Dendritic cell treated with granulocyte-macrophage colony-stimulating factor and Interleukin-4, amounts not matched to agents 40 ng/mL and 50 ng/mL, for 4 days (primary cell): Measurements from ENCODE around the gene STXBP5L.
"Not testable (repeated sequence)": the region's sequence is repeated elsewhere in the genome, so short reads cannot be mapped to it uniquely, and the experiment has no call there.

ENCODE experiments used
- H3K27ac Mint-ChIP-seq: one replicate; pipeline ENCODE4 v1.8.0; 2022; ENCODE audit warnings: mild to moderate bottlenecking, mixed read lengths
- H3K27me3 Mint-ChIP-seq: one replicate; pipeline ENCODE4 v1.8.0; 2022; ENCODE audit warnings: mild to moderate bottlenecking, mixed read lengths
- H3K36me3 Mint-ChIP-seq: one replicate; pipeline ENCODE4 v1.8.0; 2022; ENCODE audit warnings: low read depth, mixed read lengths
- H3K4me1 Mint-ChIP-seq: one replicate; pipeline ENCODE4 v1.8.0; 2022; ENCODE audit warnings: low read depth, mixed read lengths
- H3K4me3 Mint-ChIP-seq: one replicate; pipeline ENCODE4 v1.8.0; 2022; ENCODE audit warnings: mild to moderate bottlenecking, moderate library complexity, mixed read lengths
- H3K9me3 Mint-ChIP-seq: one replicate; pipeline ENCODE4 v1.8.0; 2022; ENCODE audit warnings: mixed read lengths
- intact Hi-C: fragments of 100-400 bp; cut with micrococcal nuclease; formaldehyde crosslinking; loops from one replicate; pipeline ENCODE4 v1.15.0; 2022

The STXBP5L gene

DNA sequence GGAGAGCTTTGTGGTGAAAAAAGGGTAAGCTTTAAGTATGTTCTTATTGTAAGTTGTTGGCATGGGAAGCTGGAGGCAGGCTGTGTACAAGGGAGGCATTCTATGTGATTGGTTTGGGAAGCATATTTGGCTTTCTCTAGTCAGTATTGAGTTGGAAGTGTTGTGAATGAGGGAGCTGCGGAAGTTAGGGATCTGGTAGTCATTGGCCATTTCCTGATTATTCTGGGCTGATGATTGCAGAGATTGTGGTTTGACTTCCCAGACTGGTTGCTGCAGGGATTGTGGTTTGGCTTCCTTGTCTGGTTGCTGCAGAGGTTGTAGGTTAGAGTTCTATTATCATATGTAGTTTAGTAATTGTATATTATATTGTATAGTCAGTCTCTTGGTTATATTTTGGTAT is 21.0 kb downstream of the STXBP5L start:
- intact Hi-C loops, result no loop called here
- Mint-ChIP-seq H3K4me3 (no peak overlapping the region), H3K36me3 (no peaks in the 10 kb centered on the region), H3K4me1 (no peaks in the 10 kb centered on the region), H3K27ac (no peak overlapping the region), H3K9me3 (peaks cover 53% of the 10 kb centered on the region), H3K27me3 (no peaks in the 10 kb centered on the region)

DNA sequence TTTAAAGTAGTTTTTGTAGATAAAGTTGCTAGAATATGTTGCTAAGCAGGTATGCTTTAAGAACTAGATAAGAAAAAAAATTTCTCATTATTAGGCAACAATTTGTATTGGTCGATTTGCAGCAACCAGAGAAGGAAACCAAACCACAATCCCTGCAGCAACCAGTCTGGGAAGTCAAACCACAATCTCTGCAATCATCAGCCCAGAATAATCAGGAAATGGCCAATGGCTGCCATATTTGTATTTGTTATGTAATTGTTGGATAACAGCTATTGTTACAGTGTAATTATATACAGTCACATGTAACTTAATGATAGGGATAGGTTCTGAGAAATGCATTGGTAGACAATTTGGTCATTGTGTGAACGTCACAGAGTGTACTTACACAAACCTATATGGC is 23.6 kb downstream of the STXBP5L start:
- Mint-ChIP-seq H3K27me3 (no peaks in the 10 kb centered on the region), H3K4me3 (no peak overlapping the region), H3K36me3 (no peaks in the 10 kb centered on the region), H3K9me3 (peaks cover 36% of the 10 kb centered on the region), H3K27ac (no peak overlapping the region), H3K4me1 (no peaks in the 10 kb centered on the region)
- intact Hi-C loops, result no loop called here

DNA sequence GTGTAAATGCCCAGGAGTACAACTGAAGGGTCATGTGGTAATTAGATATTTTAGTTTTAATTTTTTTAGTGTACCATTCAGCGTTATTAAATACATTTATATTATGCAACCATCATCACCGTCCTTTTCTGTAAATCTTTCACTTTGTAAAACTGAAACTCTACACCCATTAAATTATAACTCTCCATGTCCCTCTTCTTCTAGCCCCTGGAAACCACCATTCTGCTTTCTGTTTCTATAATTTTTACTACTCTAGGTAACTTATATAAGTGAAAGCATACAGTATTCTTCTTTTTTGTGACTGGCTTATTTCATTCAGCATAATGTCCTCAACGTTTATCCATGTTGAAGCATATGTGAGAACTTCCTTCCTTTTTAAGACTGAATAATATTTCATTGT is 48.1 kb downstream of the STXBP5L start:
- intact Hi-C loops, result no loop called here
- Mint-ChIP-seq H3K4me3 (no peak overlapping the region), H3K4me1 (no peaks in the 10 kb centered on the region), H3K36me3 (no peaks in the 10 kb centered on the region), H3K27me3 (no peaks in the 10 kb centered on the region), H3K27ac (no peak overlapping the region), H3K9me3 (peaks cover 21% of the 10 kb centered on the region)

DNA sequence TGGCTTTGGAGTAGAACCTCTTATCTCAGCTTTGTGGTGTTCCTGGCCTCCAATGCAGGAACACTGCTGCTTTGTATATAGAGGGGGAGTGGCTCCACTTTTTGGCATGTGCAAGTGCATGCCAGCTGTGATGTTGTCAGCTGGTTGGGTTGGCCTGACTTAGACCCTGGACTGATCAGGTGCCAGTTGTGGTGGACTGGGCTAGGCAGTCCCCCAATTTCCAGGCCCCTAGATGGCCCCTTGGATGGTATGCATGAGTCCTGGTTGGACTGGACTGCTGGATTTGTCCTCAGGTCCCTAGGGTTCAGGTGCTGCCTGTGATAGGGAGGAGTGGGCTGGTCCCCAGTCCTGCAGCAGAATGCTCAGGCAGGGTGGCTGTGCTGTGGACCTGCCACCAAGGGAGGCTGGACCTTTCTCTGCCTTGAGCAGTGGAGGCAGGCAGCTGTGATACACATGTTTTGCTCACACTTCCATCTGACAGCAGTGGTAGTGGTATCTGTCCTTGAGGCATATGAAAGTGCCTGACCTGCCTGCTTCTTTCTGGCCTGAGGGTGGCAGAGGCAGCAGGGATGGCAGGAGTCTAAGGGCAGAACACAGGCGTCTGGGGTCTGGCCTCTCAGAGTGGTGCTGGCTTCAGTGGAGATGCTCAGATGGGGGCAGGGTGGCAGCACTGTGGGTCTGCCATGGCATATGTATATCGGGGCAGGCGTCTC is 74.8 kb downstream of the STXBP5L start:
- Mint-ChIP-seq H3K4me1 (no peaks in the 10 kb centered on the region), H3K27me3 (no peaks in the 10 kb centered on the region), H3K36me3 (no peaks in the 10 kb centered on the region), H3K27ac (no peak overlapping the region), H3K4me3 (no peak overlapping the region), H3K9me3 (peaks cover 93% of the 10 kb centered on the region)
- intact Hi-C loops, result no loop called here

DNA sequence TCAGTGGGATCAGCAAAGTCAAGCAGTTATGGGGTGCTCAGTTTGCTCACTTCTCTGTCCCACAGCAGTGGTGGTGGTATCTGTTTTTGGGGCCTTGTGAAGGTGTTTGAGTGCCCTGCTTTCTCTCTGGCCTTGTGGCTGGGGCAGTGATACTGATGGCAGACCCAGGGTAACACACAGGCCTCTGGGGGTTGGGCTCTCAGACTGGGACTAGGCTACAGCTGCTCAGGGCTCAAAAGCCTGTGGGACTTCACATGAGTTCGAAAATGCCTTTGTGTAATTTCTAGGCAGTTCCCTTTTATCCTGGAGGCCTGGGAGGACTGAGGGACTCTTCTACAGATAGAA is 75.3 kb downstream of the STXBP5L start:
- Mint-ChIP-seq H3K9me3 (peaks cover 88% of the 10 kb centered on the region), H3K36me3 (no peaks in the 10 kb centered on the region), H3K27me3 (no peaks in the 10 kb centered on the region), H3K4me1 (no peaks in the 10 kb centered on the region), H3K27ac (no peak overlapping the region), H3K4me3 (no peak overlapping the region)
- intact Hi-C loops, result no loop called here

DNA sequence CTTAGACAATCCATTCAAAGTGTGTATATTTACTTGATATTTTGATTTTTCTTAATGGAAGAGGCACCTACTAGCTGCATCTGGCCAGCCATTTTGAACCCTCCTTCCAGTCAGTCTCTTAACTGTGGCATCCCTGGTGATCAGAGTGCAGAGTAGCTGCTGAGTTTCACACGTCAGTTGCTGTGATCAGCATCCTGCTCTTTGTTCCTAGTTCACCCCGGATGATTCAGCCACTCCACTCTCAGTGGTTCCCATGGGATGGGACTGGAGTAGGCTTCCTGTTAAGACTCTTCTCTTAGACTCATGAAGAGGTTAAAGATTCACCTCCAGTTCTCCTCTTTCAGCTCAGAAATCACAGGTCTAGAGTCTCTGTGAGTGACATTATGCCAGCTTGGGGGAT is 75.8 kb downstream of the STXBP5L start:
- intact Hi-C loops, result no loop called here
- H3K9me3 Mint-ChIP-seq, result peaks cover 86% of the 10 kb centered on the region
- no peaks in the 10 kb centered on the region for H3K36me3 Mint-ChIP-seq
- no peak overlapping the region for H3K4me3 Mint-ChIP-seq
- no peaks in the 10 kb centered on the region for H3K27me3 Mint-ChIP-seq
- H3K4me1 Mint-ChIP-seq, result no peaks in the 10 kb centered on the region
- H3K27ac Mint-ChIP-seq, result no peak overlapping the region

DNA sequence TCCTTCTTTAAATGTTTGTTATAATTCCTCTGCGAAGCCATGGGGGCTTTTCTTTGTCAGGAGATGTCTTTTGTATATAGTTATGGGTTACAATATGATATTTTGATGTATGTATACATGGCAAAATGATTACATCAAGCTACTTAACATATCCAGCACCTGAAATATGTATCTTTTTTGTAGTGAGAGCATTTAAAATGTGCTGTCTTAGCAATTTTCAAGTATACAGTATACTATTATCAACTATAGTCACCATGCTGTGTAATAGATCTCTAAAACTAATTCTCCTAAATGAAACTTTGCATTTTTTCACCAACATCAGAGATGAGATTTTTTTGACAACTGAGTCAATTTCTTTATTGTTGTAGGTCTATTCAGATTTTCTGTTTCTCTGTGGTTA is 77.2 kb downstream of the STXBP5L start:
- Mint-ChIP-seq H3K36me3 (no peaks in the 10 kb centered on the region), H3K4me3 (no peak overlapping the region), H3K4me1 (no peaks in the 10 kb centered on the region), H3K27ac (no peak overlapping the region), H3K9me3 (peaks cover 83% of the 10 kb centered on the region), H3K27me3 (no peaks in the 10 kb centered on the region)
- intact Hi-C loops, result no loop called here

DNA sequence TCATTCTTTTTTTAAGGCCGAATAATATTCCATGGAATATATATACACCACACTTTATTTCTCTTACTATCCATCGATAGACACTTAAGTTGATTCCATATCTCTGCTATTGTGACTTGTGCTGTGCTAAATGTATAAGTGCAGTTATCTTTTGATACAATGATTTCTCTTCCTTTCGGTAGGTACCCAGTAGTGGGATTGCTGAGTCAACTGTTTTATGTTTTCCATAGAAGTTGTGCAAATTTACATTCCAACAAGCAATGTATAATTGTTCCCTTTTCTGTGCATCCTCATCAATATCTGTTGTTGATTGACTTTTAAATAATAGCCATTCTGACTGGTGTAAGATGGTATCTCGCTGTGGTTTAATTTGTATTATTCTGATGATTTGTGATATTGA is 81.0 kb downstream of the STXBP5L start:
- no peaks in the 10 kb centered on the region for H3K36me3 Mint-ChIP-seq
- no peaks in the 10 kb centered on the region for H3K4me1 Mint-ChIP-seq
- no peak overlapping the region for H3K4me3 Mint-ChIP-seq
- intact Hi-C loops, result no loop called here
- no peak overlapping the region for H3K27ac Mint-ChIP-seq
- no peaks in the 10 kb centered on the region for H3K27me3 Mint-ChIP-seq
- peaks cover 46% of the 10 kb centered on the region for H3K9me3 Mint-ChIP-seq

DNA sequence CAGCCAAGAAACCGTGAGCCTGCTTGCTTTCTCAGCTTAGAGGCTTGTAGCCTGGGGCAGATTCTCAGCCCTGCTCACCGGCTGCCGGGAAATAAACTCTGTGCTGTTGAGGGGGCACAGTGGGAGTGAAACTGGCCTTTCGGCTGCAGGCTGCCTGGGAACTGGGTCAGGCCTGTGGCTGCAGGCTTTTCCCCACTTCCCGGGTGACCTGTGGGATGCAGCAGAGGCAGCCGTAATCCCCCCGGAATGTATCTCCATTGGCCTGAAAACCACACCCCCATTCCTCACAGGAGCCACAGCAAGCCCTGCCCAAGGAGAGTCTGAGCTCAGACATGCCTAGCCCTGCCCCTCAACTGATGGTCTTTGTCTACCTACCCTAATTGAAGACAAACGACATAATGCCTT is 110.9 kb downstream of the STXBP5L start:
- no peaks in the 10 kb centered on the region for H3K4me1 Mint-ChIP-seq
- no peak overlapping the region for H3K27ac Mint-ChIP-seq
- H3K36me3 Mint-ChIP-seq, result no peaks in the 10 kb centered on the region
- H3K4me3 Mint-ChIP-seq, result no peak overlapping the region
- intact Hi-C loops, result no loop called here
- H3K27me3 Mint-ChIP-seq, result no peaks in the 10 kb centered on the region
- H3K9me3 Mint-ChIP-seq, result peaks cover 57% of the 10 kb centered on the region

DNA sequence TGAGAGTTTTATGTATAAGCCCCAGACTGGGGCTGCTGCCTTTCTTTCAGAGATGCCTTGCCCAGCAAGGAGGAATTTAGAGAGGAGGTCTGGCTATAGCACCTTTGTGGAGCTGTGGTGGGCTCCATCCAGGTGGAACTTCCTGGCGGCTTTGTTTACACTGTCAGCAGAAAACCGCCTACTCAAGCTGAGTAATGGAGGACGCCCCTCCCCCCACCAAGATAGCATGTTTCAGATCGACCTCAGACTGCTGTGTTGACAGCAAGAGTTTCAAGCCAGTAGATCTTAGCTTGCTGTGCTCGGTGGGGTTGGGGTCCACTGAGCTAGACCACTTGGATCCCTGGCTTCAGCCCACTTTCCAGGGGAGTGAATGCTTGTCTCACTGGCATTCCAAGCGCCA is 155.6 kb downstream of the STXBP5L start:
- intact Hi-C loops, result no loop called here
- Mint-ChIP-seq H3K36me3 (no peaks in the 10 kb centered on the region), H3K27ac (no peak overlapping the region), H3K4me3 (no peak overlapping the region), H3K9me3 (peaks cover 16% of the 10 kb centered on the region), H3K4me1 (no peaks in the 10 kb centered on the region), H3K27me3 (no peaks in the 10 kb centered on the region)

DNA sequence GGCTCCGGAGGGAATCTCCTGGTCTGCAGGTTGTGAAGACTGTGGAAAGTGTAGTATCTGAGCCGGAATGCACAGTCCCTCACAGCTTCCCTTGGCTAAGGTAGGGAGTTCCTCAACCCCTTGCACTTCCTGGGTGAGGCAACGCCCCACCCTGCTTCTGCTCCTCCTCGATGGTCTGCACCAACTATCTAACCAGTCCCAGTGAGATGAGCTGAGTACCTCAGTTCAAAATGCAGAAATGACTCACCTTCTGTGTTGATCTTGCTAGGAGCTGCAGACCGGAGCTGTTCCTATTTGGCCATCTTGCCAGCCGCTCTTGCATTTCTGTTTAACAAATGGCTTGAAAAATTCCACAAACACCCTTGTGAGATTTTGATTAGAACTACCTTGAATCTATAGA is 156.1 kb downstream of the STXBP5L start:
- no peak overlapping the region for H3K4me3 Mint-ChIP-seq
- no peaks in the 10 kb centered on the region for H3K4me1 Mint-ChIP-seq
- no peaks in the 10 kb centered on the region for H3K36me3 Mint-ChIP-seq
- intact Hi-C loops, result no loop called here
- H3K27ac Mint-ChIP-seq, result no peak overlapping the region
- peaks cover 16% of the 10 kb centered on the region for H3K9me3 Mint-ChIP-seq
- no peaks in the 10 kb centered on the region for H3K27me3 Mint-ChIP-seq

DNA sequence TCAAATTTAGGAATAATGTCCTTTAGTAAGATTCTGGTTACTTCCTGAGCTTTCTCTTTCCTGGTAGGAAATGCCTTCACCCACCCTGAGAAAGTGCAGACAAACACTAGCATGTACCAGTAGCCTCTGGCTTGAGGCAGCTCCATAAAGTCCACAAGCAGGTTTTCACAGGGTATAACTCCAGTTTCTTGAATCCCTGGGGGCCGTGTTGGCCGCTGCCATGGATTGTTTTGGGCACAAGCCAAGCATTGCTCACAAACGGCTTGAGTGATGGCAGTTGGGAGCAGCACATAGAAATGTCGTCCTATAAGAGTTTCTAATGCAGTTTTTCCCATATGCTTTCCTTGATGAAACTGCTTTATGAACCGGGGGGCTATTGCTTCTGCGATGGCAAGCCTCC is 164.1 kb downstream of the STXBP5L start:
- intact Hi-C loops, result no loop called here
- Mint-ChIP-seq H3K27me3 (no peaks in the 10 kb centered on the region), H3K9me3 (peaks cover 38% of the 10 kb centered on the region), H3K4me3 (no peak overlapping the region), H3K36me3 (no peaks in the 10 kb centered on the region), H3K27ac (no peak overlapping the region), H3K4me1 (no peaks in the 10 kb centered on the region)

DNA sequence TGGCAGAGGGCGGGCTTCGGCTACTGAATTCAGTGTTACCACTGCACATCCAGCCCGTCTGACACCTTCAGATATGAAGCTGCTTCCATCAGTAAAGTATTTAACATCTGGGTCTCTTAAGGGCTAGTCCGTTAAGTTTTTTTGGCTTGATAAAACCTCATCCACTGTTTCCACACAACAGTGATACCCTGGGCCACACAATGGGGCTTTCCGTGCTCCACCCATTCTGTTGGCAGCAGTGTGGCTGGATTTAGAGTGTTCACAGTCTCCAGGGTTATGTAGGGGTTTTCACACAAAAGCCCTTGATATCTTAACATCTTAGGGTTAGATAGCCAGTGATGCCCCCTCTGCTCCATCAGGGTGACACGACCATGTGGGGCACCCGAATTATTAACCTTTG is 165.0 kb downstream of the STXBP5L start:
- H3K9me3 Mint-ChIP-seq, result peaks cover 46% of the 10 kb centered on the region

DNA sequence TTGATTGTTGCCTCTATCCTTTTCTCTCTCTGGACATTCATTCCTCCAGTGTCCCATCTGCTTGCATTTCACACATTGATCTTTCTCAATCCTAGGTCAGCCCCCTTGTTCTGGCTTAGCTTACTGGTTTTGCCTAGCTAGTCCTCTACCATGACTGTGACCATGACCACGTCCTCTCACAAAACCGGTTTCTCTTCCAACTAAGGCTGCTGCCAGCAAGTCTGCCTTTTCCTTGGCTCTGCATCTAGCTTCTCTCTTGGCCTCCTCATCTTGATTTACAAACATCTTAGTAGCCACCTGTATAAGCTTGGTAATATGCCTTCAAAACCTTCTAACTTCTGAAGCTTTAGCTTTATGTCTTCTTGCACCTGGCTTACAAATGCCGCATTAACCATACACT is 167.2 kb downstream of the STXBP5L start:
- intact Hi-C loops, result no loop called here
- Mint-ChIP-seq H3K36me3 (no peaks in the 10 kb centered on the region), H3K4me3 (no peak overlapping the region), H3K4me1 (no peaks in the 10 kb centered on the region), H3K9me3 (peaks cover 68% of the 10 kb centered on the region), H3K27me3 (no peaks in the 10 kb centered on the region), H3K27ac (no peak overlapping the region)

More for the DNA sequence above, 165.0 kb downstream of the STXBP5L start:
- intact Hi-C loops, result no loop called here
- H3K4me3 Mint-ChIP-seq, result no peak overlapping the region
- H3K27ac Mint-ChIP-seq, result no peak overlapping the region
- no peaks in the 10 kb centered on the region for H3K27me3 Mint-ChIP-seq
- no peaks in the 10 kb centered on the region for H3K4me1 Mint-ChIP-seq
- no peaks in the 10 kb centered on the region for H3K36me3 Mint-ChIP-seq

DNA sequence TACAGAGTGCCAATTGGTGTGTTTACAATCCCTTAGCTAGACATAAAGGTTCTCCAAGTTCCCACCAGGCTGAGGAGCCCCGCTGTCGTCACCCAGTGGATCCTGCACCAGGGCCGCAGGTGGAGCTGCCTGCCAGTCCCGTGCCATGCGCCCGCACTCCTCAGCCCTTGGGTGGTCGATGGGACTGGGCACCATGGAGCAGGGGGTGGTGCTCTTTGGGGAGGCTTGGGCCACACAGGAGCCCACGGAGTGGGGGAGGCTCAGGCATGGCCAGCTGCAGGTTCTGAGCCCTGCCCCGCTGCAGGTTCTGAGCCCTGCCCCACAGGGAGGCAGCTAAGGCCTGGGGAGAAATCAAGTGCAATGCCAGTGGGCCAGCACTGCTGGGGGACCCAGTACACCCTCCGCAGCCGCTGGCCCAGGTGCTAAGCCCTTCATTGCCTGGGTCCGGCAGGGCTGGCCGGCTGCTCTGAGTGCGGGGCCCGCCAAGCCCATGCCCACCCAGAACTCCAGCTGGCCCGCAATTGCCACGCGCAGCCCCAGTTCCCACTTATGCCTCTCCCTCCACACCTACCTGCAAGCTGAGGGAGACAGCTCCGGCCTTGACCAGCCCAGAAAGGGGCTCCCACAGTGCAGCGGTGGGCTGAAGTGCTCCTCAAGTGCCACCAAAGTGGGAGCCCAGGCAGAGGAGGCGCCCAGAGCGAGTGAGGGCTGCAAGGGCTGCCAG is 170.5 kb downstream of the STXBP5L start:
- intact Hi-C loops, H3K4me1 Mint-ChIP-seq, H3K27ac Mint-ChIP-seq, H3K36me3 Mint-ChIP-seq, H3K4me3 Mint-ChIP-seq, H3K27me3 Mint-ChIP-seq: not testable (repeated sequence)
- H3K9me3 Mint-ChIP-seq, result peaks cover 74% of the 10 kb centered on the region
